ENCODE data around the gene STK25. TPM values are rescaled to one million over a fixed set of nuclear protein-coding genes. Genes with fewer than 3 reads are reported as not detected.

The STK25 gene
- 125 and 133 TPM in 2 replicates for total RNA-seq

DNA sequence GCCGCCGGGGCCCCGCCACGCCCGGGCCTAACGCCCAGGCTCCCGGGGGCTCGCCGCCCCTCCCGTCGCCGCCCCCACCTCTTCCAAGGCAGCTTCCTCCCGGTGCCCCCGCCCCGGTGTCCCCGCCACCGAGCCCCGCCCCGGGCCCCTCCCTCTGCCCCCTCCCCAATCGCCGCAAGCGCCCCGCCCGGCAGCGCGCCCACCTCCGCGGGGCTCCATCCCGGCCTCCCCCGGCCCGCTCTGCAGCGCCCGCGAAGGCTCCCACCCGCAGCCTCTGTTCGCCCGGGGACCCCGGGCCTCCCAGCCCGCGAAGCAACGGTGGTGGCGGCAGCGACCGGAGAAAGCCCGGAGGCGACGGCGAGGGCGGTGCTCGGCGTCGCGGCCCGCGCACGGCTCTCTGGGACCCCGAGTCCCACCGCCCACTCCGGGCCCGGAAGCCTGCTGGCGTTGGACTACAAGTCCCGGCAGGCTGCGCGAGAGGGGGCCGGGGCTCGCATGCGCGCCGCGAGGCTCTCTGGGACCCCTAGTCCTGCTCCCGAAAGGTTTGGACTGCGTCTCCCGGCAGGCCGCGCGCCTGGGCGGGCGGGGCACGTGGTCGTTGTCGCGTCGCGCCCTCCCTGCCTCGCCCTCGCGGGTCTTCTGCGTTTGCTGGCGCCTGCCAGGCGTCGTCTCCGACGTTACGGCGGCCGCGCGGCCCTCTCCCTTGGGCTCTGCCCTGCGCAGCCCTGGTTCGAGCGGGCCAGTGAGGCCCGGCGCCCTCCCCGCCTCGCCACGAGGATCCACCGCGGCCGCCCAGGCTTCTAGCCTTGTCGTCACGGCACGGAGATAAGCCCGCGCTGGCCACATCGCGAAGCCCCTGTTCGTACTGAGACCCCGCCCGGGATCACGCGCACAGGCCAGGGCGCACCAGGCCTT is at the start of gene STK25:
Gene STK25, minus strand, starts transcription at position 345 of the 915 bp plus-strand sequence. CDS start 549 bp downstream, outside the sequence.
- Mint-ChIP-seq H3K9me3 (no peaks in the 10 kb centered on the region), H3K27ac (peak within 1 kb of the TSS; percentile 81), H3K27me3 (ENCODE audit: insufficient read depth) (peaks cover 6% of the 10 kb centered on the region), H3K4me1 (ENCODE audit: low read depth) (peaks cover 8% of the 10 kb centered on the region), H3K36me3 (ENCODE audit: low read depth) (no peaks in the 10 kb centered on the region), H3K4me3 (peak within 1 kb of the TSS; percentile 83)
- DNase-seq (ENCODE audit: low spot score) = peak; percentile 98
- intact Hi-C loops (cut with micrococcal nuclease) = loop anchor here (1.0 to 2.0 kb wide), 12 partner anchors 33 to 922 kb away; partner anchors contain the start of genes ATG4B, CAPN10, D2HGDH and DTYMK

DNA sequence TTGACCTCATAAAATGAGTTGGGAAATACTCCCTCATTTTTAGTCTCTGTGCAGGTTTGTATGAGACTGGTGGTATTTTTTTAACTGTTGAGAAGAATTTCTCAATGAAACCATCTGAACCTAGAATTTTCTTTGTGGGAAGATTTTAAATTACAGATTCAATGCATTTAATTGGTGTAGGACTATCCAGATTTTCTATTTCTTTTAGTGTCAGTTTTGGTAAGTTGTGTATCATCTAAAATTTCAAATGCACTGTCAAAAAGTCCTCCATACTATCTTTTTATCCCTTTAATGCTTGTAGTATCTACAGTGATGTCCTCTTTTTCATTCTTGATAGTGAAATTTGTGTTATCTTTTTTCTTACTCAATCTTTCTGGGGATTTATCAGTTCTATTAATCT is 48.4 kb upstream of the STK25 start:
- Mint-ChIP-seq H3K36me3 (ENCODE audit: low read depth) (no peaks in the 10 kb centered on the region), H3K27me3 (ENCODE audit: insufficient read depth) (peaks cover 28% of the 10 kb centered on the region), H3K4me1 (ENCODE audit: low read depth) (peaks cover 5% of the 10 kb centered on the region), H3K4me3 (no peak overlapping the region), H3K27ac (no peak overlapping the region), H3K9me3 (peaks cover 3% of the 10 kb centered on the region)
- no peak for DNase-seq (ENCODE audit: low spot score)
- intact Hi-C loops (cut with micrococcal nuclease) = no loop called here

DNA sequence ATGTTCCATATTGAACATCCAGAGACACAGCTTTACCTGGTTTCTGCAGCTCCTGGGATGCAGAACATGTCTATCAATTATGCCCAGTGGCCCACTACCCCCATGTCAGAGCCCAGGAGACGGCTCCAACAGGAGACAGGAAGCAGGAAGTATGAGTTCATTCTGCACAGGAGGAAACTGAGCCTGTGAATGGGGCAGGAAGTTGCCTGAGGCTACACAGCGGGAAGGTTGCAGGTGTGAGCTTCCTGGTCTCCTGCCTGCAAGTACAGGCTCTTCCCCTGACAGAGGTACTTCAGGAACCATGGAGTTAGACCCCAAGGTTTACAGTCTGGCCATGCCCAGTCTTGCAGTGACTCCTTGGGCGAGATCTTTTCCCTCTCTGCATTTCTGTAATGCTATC is 47.3 kb upstream of the STK25 start:
- H3K9me3 Mint-ChIP-seq = peaks cover 3% of the 10 kb centered on the region
- no peak overlapping the region for H3K27ac Mint-ChIP-seq
- H3K4me3 Mint-ChIP-seq = no peak overlapping the region
- H3K4me1 Mint-ChIP-seq (ENCODE audit: low read depth) = peaks cover 5% of the 10 kb centered on the region
- peaks cover 31% of the 10 kb centered on the region for H3K27me3 Mint-ChIP-seq (ENCODE audit: insufficient read depth)
- DNase-seq (ENCODE audit: low spot score) = no peak
- intact Hi-C loops (cut with micrococcal nuclease) = no loop called here
- no peaks in the 10 kb centered on the region for H3K36me3 Mint-ChIP-seq (ENCODE audit: low read depth)

DNA sequence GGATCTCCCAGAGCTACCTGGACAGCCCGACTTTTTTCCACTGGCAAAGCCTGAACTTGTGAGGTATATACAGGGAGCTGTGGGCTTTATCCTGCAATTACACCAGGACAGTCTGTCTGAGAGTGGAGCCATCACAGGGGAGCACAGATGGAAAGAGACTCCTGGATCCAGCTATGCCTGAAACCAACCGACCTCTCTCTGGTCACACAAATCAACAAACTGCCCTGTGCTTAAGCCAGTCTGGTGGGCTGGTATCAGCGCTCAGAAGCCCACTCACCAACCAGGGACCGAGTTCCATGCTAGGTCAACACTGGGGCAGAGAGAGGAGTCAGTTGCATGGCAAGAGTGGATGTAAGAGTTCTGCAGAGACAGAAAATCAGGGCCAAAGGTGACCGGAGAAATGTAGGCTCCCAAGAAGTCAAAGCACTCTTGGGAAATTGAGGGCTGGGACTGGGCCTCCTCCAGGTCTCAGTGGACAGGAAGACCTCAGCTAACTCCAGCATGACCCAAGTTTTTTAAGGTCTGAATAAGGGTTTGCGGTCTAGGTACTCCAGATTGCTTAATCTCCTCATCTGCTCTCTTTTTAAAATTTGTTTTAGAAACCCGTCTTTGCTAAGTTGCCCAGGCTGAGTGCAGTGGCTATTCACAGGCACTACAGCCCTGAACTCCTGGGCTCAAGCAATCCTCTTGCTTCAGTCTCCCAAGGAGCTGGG is 46.4 kb upstream of the STK25 start:
- H3K9me3 Mint-ChIP-seq = peaks cover 3% of the 10 kb centered on the region
- H3K27me3 Mint-ChIP-seq (ENCODE audit: insufficient read depth) = peaks cover 31% of the 10 kb centered on the region
- intact Hi-C loops (cut with micrococcal nuclease) = no loop called here
- no peaks in the 10 kb centered on the region for H3K36me3 Mint-ChIP-seq (ENCODE audit: low read depth)
- H3K27ac Mint-ChIP-seq = no peak overlapping the region
- DNase-seq (ENCODE audit: low spot score) = no peak
- peaks cover 5% of the 10 kb centered on the region for H3K4me1 Mint-ChIP-seq (ENCODE audit: low read depth)
- no peak overlapping the region for H3K4me3 Mint-ChIP-seq

DNA sequence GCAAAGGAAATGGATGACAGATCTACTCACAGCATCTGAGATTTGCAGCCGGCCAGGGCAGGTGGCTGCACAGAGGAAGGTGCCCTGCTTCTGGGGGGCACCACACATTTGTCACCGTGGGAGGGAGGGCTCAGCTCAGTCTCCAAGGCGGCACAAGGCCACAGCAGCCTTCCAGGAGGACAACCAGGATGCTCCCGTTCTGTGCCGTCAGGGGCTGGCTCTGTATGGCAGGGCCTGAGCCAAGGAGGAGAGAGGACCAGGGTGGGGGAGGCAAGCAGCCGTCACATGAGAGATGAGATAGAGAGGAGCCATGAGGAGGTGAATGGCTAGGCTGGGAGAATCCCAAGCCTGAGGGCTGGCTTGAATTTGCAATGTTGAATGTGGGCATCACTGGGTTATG is 45.6 kb upstream of the STK25 start:
- Mint-ChIP-seq H3K27me3 (ENCODE audit: insufficient read depth) (peaks cover 34% of the 10 kb centered on the region), H3K4me1 (ENCODE audit: low read depth) (peaks cover 5% of the 10 kb centered on the region), H3K27ac (no peak overlapping the region), H3K36me3 (ENCODE audit: low read depth) (no peaks in the 10 kb centered on the region), H3K9me3 (peaks cover 3% of the 10 kb centered on the region), H3K4me3 (no peak overlapping the region)
- intact Hi-C loops (cut with micrococcal nuclease) = no loop called here
- no peak for DNase-seq (ENCODE audit: low spot score)

DNA sequence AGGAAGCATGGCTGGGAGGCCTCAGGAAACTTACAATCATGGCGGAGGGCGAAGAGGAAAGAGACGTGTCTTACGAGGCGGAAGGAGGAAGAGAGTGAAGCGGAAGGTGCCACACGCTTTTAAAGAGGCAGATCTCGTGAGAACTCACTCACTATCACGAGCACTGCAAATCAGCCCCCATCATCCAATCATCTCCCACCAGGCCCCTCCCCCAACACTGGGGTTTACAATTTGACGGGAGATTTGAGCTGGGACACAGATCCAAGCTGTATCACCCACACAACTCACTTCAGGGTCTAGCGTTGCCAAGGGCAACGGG is 45.1 kb upstream of the STK25 start:
- Mint-ChIP-seq H3K36me3 (ENCODE audit: low read depth) (no peaks in the 10 kb centered on the region), H3K4me1 (ENCODE audit: low read depth) (peaks cover 5% of the 10 kb centered on the region), H3K27ac (no peak overlapping the region), H3K27me3 (ENCODE audit: insufficient read depth) (peaks cover 34% of the 10 kb centered on the region), H3K4me3 (no peak overlapping the region), H3K9me3 (peaks cover 3% of the 10 kb centered on the region)
- DNase-seq (ENCODE audit: low spot score) = no peak
- intact Hi-C loops (cut with micrococcal nuclease) = no loop called here

DNA sequence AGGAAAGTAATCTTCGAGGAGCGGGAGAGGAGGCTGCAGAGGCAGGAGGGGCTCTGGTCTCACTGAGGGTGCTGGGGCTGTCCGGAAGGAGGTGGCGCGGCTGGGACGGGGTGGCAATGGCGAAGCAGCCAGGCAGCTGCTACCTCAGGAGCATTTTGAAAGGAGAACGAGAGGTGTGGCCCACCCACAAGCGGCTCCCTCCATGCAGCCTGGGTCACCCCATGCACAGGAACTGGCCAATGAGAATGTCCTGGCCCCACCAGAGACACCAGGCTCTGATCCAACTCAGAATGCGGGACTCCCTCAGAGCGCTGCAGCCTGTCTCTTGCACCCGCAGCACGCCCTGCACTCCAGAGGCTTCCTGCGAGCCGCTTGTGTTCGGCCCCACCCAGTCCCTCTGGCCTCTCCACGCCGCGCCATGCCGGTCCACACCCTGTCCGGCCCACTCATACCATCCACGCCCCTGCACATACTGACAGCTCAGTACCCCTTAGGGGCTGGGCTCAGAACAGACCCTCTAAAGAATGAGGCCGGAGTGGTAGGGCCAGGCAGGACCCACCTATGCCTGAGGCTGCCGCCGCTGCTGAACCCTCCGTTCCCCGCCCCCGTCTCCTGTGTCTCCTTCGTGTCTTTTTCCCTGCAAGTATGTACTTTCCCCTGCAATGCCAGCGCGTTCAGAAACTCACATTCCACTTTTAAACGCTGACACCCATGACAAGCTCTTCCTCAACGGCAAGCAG is 43.8 kb upstream of the STK25 start:
- peaks cover 3% of the 10 kb centered on the region for H3K9me3 Mint-ChIP-seq
- H3K27ac Mint-ChIP-seq = no peak overlapping the region
- DNase-seq (ENCODE audit: low spot score) = no peak
- H3K4me3 Mint-ChIP-seq = no peak overlapping the region
- intact Hi-C loops (cut with micrococcal nuclease) = no loop called here
- H3K27me3 Mint-ChIP-seq (ENCODE audit: insufficient read depth) = peaks cover 21% of the 10 kb centered on the region
- H3K36me3 Mint-ChIP-seq (ENCODE audit: low read depth) = no peaks in the 10 kb centered on the region
- no peaks in the 10 kb centered on the region for H3K4me1 Mint-ChIP-seq (ENCODE audit: low read depth)

DNA sequence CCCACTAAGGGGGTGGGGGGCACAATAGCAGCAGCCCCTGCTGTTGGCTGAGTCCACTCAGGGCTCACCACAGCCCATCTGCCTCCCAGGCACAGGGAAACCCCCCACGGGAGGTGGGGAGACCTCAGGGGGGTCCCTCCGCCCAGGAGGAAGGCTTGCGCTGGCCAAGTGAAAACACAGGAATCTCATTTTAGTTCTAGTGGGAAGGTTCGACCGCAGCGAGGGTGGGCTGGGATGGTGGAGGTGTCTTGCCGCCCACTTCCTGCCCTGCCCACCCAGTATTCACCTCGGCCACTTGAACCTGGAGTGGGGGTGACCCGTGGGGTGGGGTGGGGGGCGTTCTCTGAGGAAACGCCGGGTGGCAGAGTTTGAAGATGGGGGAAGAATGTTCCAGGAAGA is 43.2 kb upstream of the STK25 start:
- no peaks in the 10 kb centered on the region for H3K4me1 Mint-ChIP-seq (ENCODE audit: low read depth)
- intact Hi-C loops (cut with micrococcal nuclease) = no loop called here
- no peaks in the 10 kb centered on the region for H3K9me3 Mint-ChIP-seq
- no peak overlapping the region for H3K4me3 Mint-ChIP-seq
- H3K27ac Mint-ChIP-seq = no peak overlapping the region
- H3K27me3 Mint-ChIP-seq (ENCODE audit: insufficient read depth) = peaks cover 16% of the 10 kb centered on the region
- H3K36me3 Mint-ChIP-seq (ENCODE audit: low read depth) = no peaks in the 10 kb centered on the region
- DNase-seq (ENCODE audit: low spot score) = no peak

DNA sequence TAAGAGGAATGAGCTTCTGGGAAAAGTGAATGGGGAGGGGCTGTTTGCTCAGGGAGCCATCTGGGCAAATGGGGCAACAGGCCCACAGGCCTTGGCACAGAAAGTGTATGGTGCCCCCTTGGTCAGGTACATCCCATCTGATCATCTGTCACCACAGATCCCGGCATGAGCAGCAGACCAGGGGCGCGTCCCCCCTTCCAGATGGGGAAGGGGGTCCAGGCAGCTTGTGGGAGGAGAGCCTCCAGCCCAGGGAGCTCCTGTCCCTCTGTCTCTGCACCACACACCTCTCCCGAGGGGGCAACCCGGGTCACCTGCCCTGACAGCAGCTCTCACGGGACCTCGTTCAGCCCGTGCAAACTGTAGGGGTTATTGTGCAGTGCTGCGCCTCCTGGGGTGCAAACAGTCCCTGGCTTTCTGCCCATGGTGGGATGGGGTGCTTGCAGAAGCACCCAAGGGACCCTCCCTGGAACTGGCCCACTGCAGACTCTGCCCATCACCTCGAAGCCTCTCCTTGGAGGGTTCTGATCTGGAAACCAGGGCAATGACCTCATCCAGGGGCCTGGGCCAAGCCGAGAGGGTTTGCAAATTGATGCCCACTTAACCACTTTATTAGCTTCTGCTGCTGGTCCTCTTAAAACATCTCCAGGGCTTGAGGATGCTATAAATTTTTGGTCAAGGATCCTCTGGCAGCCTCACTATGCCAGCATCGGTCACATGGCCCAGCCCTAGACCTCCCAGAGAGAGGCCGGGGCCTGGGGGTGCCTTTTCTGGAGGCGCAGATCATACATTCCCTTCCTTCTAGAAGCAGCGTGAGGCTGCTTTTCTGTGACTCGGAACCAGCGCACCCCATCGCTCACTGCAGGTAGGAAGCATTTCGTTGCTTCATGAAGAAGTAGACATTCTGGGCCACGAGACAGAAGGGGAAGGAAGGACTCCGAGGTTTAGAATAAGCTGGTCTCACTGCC is 42.5 kb upstream of the STK25 start:
- Mint-ChIP-seq H3K9me3 (no peaks in the 10 kb centered on the region), H3K27me3 (ENCODE audit: insufficient read depth) (peaks cover 12% of the 10 kb centered on the region), H3K4me1 (ENCODE audit: low read depth) (no peaks in the 10 kb centered on the region), H3K36me3 (ENCODE audit: low read depth) (no peaks in the 10 kb centered on the region), H3K4me3 (no peak overlapping the region), H3K27ac (no peak overlapping the region)
- intact Hi-C loops (cut with micrococcal nuclease) = no loop called here
- no peak for DNase-seq (ENCODE audit: low spot score)

DNA sequence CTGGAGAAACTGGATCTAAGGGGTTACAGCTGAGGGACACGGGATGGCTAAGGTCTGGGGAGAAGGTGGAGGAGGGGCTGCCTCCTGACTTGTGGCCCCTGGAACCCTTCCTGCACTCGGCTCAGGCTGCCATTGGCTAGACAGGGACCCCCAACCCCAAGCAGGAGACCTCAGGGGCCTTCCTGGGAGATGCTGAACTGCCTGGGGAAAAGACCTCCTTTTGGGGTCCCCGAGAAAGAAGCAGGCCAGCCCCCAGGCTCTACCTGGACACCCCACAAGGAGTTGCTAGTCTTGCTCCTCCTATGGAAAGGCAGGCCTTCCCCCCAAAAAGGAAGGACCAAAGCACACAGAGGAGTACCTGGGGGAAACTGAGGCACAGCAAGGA is 40.1 kb upstream of the STK25 start:
- no peak for DNase-seq (ENCODE audit: low spot score)
- Mint-ChIP-seq H3K36me3 (ENCODE audit: low read depth) (no peaks in the 10 kb centered on the region), H3K4me3 (no peak overlapping the region), H3K27ac (no peak overlapping the region), H3K27me3 (ENCODE audit: insufficient read depth) (peaks cover 6% of the 10 kb centered on the region), H3K9me3 (no peaks in the 10 kb centered on the region), H3K4me1 (ENCODE audit: low read depth) (no peaks in the 10 kb centered on the region)
- intact Hi-C loops (cut with micrococcal nuclease) = no loop called here

DNA sequence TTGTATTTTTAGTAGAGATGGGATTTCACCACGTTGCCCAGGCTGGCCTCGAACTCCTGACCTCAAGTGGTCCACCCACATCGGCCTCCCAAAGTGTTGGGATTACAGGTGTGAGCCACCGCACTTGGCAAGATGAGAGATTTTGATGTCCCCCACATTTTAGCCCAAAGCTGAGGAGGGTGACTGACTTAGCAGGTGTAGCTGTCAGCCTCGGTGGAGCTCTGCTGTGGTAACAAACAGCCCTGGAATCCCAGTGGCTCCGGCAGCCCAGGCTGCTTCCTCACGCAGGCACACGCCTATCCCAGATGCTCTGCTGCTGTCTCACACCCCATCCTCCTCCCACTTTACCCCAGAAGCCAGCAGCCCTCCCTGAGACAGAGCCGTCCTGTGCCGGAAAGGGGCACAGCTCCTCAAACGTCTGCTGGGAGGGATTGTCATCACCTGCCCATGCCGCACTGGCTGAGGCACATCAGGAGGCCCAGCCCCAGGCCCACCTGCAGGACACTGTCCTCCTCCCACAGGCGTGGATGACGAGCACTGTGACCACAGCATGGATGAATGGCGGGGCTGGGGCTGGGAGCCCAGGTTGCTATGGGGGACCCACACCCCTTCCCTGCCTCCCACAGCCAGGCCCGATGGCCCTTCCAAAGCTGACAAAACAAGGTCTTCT is 39.5 kb upstream of the STK25 start:
- Mint-ChIP-seq H3K27ac (no peak overlapping the region), H3K4me3 (no peak overlapping the region), H3K4me1 (ENCODE audit: low read depth) (no peaks in the 10 kb centered on the region), H3K9me3 (no peaks in the 10 kb centered on the region), H3K27me3 (ENCODE audit: insufficient read depth) (peaks cover 6% of the 10 kb centered on the region), H3K36me3 (ENCODE audit: low read depth) (no peaks in the 10 kb centered on the region)
- intact Hi-C loops (cut with micrococcal nuclease) = no loop called here
- no peak for DNase-seq (ENCODE audit: low spot score)
